Keratinocyte (primary cell): ENCODE data around the gene DPAGT1. TPM values are rescaled to one million over a fixed set of nuclear protein-coding genes. Genes with fewer than 3 reads are reported as not detected.

Experiments used
- DNase-seq: peaks from one replicate; pipeline ENCODE4 v3.0.0-alpha.2; 2011; ENCODE audit warnings: low read depth, missing footprints, low spot score
- FAIRE-seq: peaks from 2 replicates; lab custom pipeline; 2011; peaks lifted over from hg19 to GRCh38; lab: Jason Lieb, UNC
- H2AFZ ChIP-seq: 2 replicates; pipeline ENCODE4 v1.6.0; 2012; ENCODE audit warnings: low read length, control low read depth, inconsistent platforms; ENCODE audit not compliant: control insufficient read depth
- H3K27ac ChIP-seq: 2 replicates; pipeline ENCODE4 v1.5.1; 2011; ENCODE audit warnings: low read length; ENCODE audit not compliant: control insufficient read depth, insufficient read depth
- H3K27me3 ChIP-seq: 3 replicates; pipeline ENCODE4 v1.6.0; 2011; ENCODE audit warnings: low read length; ENCODE audit not compliant: control insufficient read depth, insufficient read depth; ENCODE audit errors: extremely low read depth
- H3K36me3 ChIP-seq, 2 experiments: 2 replicates in 1 of 2; 3 replicates in 1 of 2; pipeline ENCODE4 v1.5.1; 2011; ENCODE audit warnings: low read length in 2 of 2, mild to moderate bottlenecking in 1 of 2; ENCODE audit not compliant: control insufficient read depth in 2 of 2, insufficient read depth in 2 of 2; ENCODE audit errors: extremely low read depth in 1 of 2
- H3K4me1 ChIP-seq: 3 replicates; pipeline ENCODE4 v1.5.1; 2011; ENCODE audit warnings: low read length; ENCODE audit not compliant: control insufficient read depth, insufficient read depth; ENCODE audit errors: extremely low read depth
- H3K4me2 ChIP-seq: 3 replicates; pipeline ENCODE4 v1.6.0; 2011; ENCODE audit warnings: low read depth, low read length; ENCODE audit not compliant: control insufficient read depth, insufficient read depth; ENCODE audit errors: extremely low read depth
- H3K4me3 ChIP-seq, 3 experiments: fragments of 200-600 bp in 1 of 3; sonication (generic) in 1 of 3; 2 replicates in 2 of 3; 3 replicates in 1 of 3; pipeline ENCODE4 v1.5.1; 2011 to 2016; ENCODE audit warnings: low read length in 3 of 3, mild to moderate bottlenecking in 3 of 3, control low read depth in 2 of 3, inconsistent platforms in 1 of 3, low read depth in 1 of 3, mixed read lengths in 1 of 3, mixed run types in 1 of 3, moderate library complexity in 1 of 3; ENCODE audit not compliant: control insufficient read depth in 2 of 3, insufficient read depth in 2 of 3; ENCODE audit errors: extremely low read depth in 1 of 3
- H3K79me2 ChIP-seq: 2 replicates; pipeline ENCODE4 v1.6.0; 2012; ENCODE audit warnings: low read length; ENCODE audit not compliant: control insufficient read depth, insufficient read depth
- H3K9ac ChIP-seq: 3 replicates; pipeline ENCODE4 v1.6.0; 2011; ENCODE audit warnings: low read length; ENCODE audit not compliant: control insufficient read depth, insufficient read depth; ENCODE audit errors: extremely low read depth
- H3K9me1 ChIP-seq: 3 replicates; pipeline ENCODE4 v1.6.0; 2011; ENCODE audit warnings: low read length; ENCODE audit not compliant: control insufficient read depth, insufficient read depth; ENCODE audit errors: extremely low read depth
- H3K9me3 ChIP-seq: 2 replicates; pipeline ENCODE4 v1.5.1; 2012; ENCODE audit warnings: low read depth, low read length; ENCODE audit not compliant: control insufficient read depth
- H4K20me1 ChIP-seq: 3 replicates; pipeline ENCODE4 v1.6.0; 2011; ENCODE audit warnings: low read length; ENCODE audit not compliant: control insufficient read depth, insufficient read depth; ENCODE audit errors: extremely low read depth
- EZH2 ChIP-seq: IDR thresholded peaks from one replicate; pipeline ENCODE4 v1.6.1; 2012; ENCODE audit warnings: inconsistent platforms, mild to moderate bottlenecking, low read length, moderate library complexity
- dilution Hi-C: fragments of 300-500 bp; cut with MboI; formaldehyde crosslinking; loops from one replicate; pipeline ENCODE4 v1.7.0; 2020; ENCODE audit warnings: low sequenced_read_pairs; ENCODE audit not compliant: extremely low pct_ligation_motif_present
- polyA plus RNA-seq, 5 experiments: library from polyadenylated mRNA; depleted of rRNA in 3 of 5; stranded (reverse) in 3 of 5; stranded (forward) in 1 of 5; unstranded in 1 of 5; fragments of >200 nt; gene quantifications; 1 replicate in 1 of 5; 2 replicates in 3 of 5; 3 replicates in 1 of 5; pipeline versions ENCODE4 v1.2.1 to v1.2.3, GENCODE V29; 2011 to 2012; ENCODE audit warnings: missing spikeins in 2 of 5, low read depth in 1 of 5, low replicate concordance in 1 of 5
- TF ChIP-seq, protein P1 (sequence below), 3 experiments: IDR thresholded peaks in 1 of 3; conservative IDR thresholded peaks in 1 of 3; optimal IDR thresholded peaks in 1 of 3; 2 replicates in 2 of 3; 3 replicates in 1 of 3; pipeline versions ENCODE3 to v1.5.1; 2011; ENCODE audit warnings: low read length in 3 of 3, mild to moderate bottlenecking in 3 of 3, moderate library complexity in 2 of 3, control low read depth in 1 of 3, inconsistent platforms in 1 of 3; ENCODE audit not compliant: insufficient read depth in 2 of 3; ENCODE audit errors: extremely low read depth in 1 of 3

The DPAGT1 gene
- polyA plus RNA-seq, 1 donor (not counting 4 experiments of a cell fraction or from before 2014, with no cell fraction given): 59.7 TPM

DNA sequence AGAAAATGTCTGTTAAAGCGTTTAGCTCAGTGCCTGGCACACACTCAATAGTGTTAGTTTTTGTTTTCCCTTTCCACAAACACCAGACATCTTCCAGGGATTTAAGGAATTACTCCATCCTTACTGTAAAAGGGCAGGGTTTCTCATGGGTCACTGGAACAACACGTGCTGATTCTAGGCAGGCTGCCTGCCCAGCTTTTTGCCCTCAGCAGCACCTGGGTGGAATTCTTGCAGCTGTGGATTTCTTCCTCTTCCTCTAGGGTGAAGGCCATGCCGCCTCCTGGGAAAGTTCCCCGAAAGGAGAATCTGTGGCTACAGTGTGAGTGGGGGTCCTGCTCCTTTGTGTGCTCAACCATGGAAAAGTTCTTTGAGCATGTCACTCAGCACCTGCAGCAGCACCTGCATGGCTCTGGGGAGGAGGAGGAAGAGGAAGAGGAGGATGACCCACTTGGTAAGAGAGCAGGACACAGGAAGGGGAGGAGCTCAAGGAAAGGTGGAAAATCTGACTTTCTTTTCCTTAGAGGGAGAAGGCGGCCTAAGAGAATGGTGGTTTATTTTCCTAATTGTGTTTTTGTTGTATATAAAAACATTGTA is 25.1 kb upstream of the DPAGT1 start:
- H3K36me3 ChIP-seq: peaks cover 13 to 21% of the 10 kb centered on the region in 2 experiments
- H3K9me1 ChIP-seq: no peaks in the 10 kb centered on the region
- no peak overlapping the region for H3K4me3 ChIP-seq
- FAIRE-seq (no peak), DNase-seq (no peak)
- no peaks in the 10 kb centered on the region for H3K9me3 ChIP-seq
- H3K27me3 ChIP-seq: no peaks in the 10 kb centered on the region
- no peak overlapping the region for H3K4me2 ChIP-seq
- TF ChIP-seq, protein P1, sequence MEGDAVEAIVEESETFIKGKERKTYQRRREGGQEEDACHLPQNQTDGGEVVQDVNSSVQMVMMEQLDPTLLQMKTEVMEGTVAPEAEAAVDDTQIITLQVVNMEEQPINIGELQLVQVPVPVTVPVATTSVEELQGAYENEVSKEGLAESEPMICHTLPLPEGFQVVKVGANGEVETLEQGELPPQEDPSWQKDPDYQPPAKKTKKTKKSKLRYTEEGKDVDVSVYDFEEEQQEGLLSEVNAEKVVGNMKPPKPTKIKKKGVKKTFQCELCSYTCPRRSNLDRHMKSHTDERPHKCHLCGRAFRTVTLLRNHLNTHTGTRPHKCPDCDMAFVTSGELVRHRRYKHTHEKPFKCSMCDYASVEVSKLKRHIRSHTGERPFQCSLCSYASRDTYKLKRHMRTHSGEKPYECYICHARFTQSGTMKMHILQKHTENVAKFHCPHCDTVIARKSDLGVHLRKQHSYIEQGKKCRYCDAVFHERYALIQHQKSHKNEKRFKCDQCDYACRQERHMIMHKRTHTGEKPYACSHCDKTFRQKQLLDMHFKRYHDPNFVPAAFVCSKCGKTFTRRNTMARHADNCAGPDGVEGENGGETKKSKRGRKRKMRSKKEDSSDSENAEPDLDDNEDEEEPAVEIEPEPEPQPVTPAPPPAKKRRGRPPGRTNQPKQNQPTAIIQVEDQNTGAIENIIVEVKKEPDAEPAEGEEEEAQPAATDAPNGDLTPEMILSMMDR (optimal IDR thresholded peaks at IDR 0.05 in 1 of 3, IDR thresholded peaks at IDR 0.05 in 1 of 3, conservative IDR thresholded peaks at IDR 0.05 in 1 of 3; ENCODE audit: extremely low read depth in 1 of 3, insufficient read depth in 2 of 3, low read length in 3 of 3): no peak
- no peak for TF ChIP-seq EZH2
- no peak overlapping the region for H3K27ac ChIP-seq
- dilution Hi-C loops: no loop called here
- no peak overlapping the region for H3K9ac ChIP-seq
- peaks cover 22% of the 10 kb centered on the region for H3K79me2 ChIP-seq
- no peaks in the 10 kb centered on the region for H4K20me1 ChIP-seq
- peaks cover 14% of the 10 kb centered on the region for H3K4me1 ChIP-seq
- no peak overlapping the region for H2AFZ ChIP-seq

GRCh38 chr11:119125821-119126220 is 24.2 kb upstream of the DPAGT1 start:
- peaks cover 8 to 12% of the 10 kb centered on the region in 2 experiments for H3K36me3 ChIP-seq
- no peak overlapping the region for H2AFZ ChIP-seq
- H3K9me1 ChIP-seq: no peaks in the 10 kb centered on the region
- H3K27me3 ChIP-seq: no peaks in the 10 kb centered on the region
- TF ChIP-seq, protein P1 (optimal IDR thresholded peaks at IDR 0.05 in 1 of 3, IDR thresholded peaks at IDR 0.05 in 1 of 3, conservative IDR thresholded peaks at IDR 0.05 in 1 of 3; ENCODE audit: extremely low read depth in 1 of 3, insufficient read depth in 2 of 3, low read length in 3 of 3): no peak
- no peak for TF ChIP-seq EZH2
- H3K79me2 ChIP-seq: peaks cover 24% of the 10 kb centered on the region
- H3K9me3 ChIP-seq: no peaks in the 10 kb centered on the region
- no peak overlapping the region for H3K4me2 ChIP-seq
- dilution Hi-C loops: no loop called here
- peaks cover 17% of the 10 kb centered on the region for H3K4me1 ChIP-seq
- no peak overlapping the region for H3K9ac ChIP-seq
- H4K20me1 ChIP-seq: no peaks in the 10 kb centered on the region
- H3K27ac ChIP-seq: no peak overlapping the region
- FAIRE-seq (no peak), DNase-seq (no peak)
- no peak overlapping the region for H3K4me3 ChIP-seq
